Dermis blood vessel endothelial cell (primary cell): Measurements from ENCODE around the gene PSMB5. TPM values are rescaled to one million over a fixed set of nuclear protein-coding genes. Genes with fewer than 3 reads are reported as not detected.
"Not testable (repeated sequence)": the region's sequence is repeated elsewhere in the genome, so short reads cannot be mapped to it uniquely, and the experiment has no call there.

ENCODE experiments used
- DNase-seq: peaks from one replicate; pipeline ENCODE4 v3.0.0; 2010
- total RNA-seq: library from RNA; depleted of rRNA; stranded (reverse); fragments of >200 nt; gene quantifications from 2 replicates; pipeline ENCODE4 v1.2.3, GENCODE V29; 2014

The PSMB5 gene
- total RNA-seq, 1 donor from 2014 or later = 319 TPM

- DNase-seq = no peak
Observed at GRCh38 chr14:23013054-23013748, 21.5 kb downstream of the PSMB5 start.

GRCh38 chr14:23009939-23010726 lies 24.6 kb downstream of the PSMB5 start, which contains the start of gene C14orf93:
TSS of gene C14orf93 (minus strand) at chr14:23010143. CDS start at chr14:22999023, 11,120 bp downstream.
- DNase-seq = peak; percentile 71

- DNase-seq = no peak
Observed at GRCh38 chr14:23009483-23009938, 25.2 kb downstream of the PSMB5 start.

GRCh38 chr14:23008831-23009230 lies 25.9 kb downstream of the PSMB5 start:
- no peak for DNase-seq

GRCh38 chr14:23006544-23007419 lies 27.9 kb downstream of the PSMB5 start:
- DNase-seq = peak; percentile 98

- no peak for DNase-seq
Observed at GRCh38 chr14:23006188-23006534, 28.5 kb downstream of the PSMB5 start.

GRCh38 chr14:23005451-23006187 lies 29.1 kb downstream of the PSMB5 start:
- DNase-seq = no peak

- not testable (repeated sequence) for DNase-seq
Observed at GRCh38 chr14:23004274-23004673, 30.4 kb downstream of the PSMB5 start.

GRCh38 chr14:23002592-23002991 lies 32.1 kb downstream of the PSMB5 start:
- DNase-seq = no peak

- no peak for DNase-seq
Observed at GRCh38 chr14:23000860-23001259, 33.8 kb downstream of the PSMB5 start.

- DNase-seq = no peak
Observed at GRCh38 chr14:22998329-22999012, 36.2 kb downstream of the PSMB5 start.

- DNase-seq = no peak
Observed at GRCh38 chr14:22997676-22998323, 36.9 kb downstream of the PSMB5 start.

- DNase-seq = no peak
Observed at GRCh38 chr14:22996768-22997654, 37.7 kb downstream of the PSMB5 start.

- no peak for DNase-seq
Observed at GRCh38 chr14:22995889-22996625, 38.6 kb downstream of the PSMB5 start.

- peak; percentile 69 for DNase-seq
Observed at GRCh38 chr14:22994762-22995275, 39.9 kb downstream of the PSMB5 start.

- DNase-seq = no peak
Observed at GRCh38 chr14:22993517-22993916, 41.2 kb downstream of the PSMB5 start.

GRCh38 chr14:22991852-22992251 lies 42.8 kb downstream of the PSMB5 start:
- DNase-seq = no peak

GRCh38 chr14:22987291-22987690 lies 47.4 kb downstream of the PSMB5 start:
- no peak for DNase-seq

GRCh38 chr14:22986508-22987054 lies 48.1 kb downstream of the PSMB5 start:
- DNase-seq = peak; percentile 96
